SU-DHL-6 (cell line): ENCODE measurements around the gene MX2.
"Not testable (repeated sequence)": the region's sequence is repeated elsewhere in the genome, so short reads cannot be mapped to it uniquely, and the experiment has no call there.

ENCODE experiments used
- CTCF ChIP-seq: fragments of 200-600 bp; sonication (generic); IDR thresholded peaks from one replicate; pipeline ENCODE4 v1.5.1; 2017; ENCODE audit warnings: antibody characterized with exemption, mild to moderate bottlenecking, low read length, moderate library complexity; ENCODE audit not compliant: insufficient read depth, poor library complexity, severe bottlenecking
- EZH2phosphoT487 ChIP-seq: fragments of 200-600 bp; sonication (generic), shearing (Covaris generic); conservative IDR thresholded peaks from 2 replicates; pipeline ENCODE4 v1.6.1; 2018; ENCODE audit warnings: mild to moderate bottlenecking, antibody characterized with exemption, low read length, moderate library complexity, mixed read lengths

DNA sequence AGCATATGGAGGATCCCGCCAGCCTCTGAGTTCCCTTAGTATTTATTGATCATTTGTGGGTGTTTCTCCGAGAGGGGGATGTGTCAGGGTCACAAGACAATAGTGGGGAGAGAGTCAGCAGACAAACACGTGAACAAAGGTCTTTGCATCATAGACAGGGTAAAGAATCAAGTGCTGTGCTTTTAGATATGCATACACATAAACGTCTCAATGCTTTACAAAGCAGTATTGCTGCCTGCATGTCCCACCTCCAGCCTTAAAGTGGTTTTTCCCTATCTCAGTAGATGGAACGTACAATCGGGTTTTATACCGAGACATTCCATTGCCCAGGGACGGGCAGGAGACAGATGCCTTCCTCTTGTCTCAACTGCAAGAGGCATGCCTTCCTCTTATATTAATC is 59.2 kb downstream of the MX2 start:
- TF ChIP-seq CTCF, EZH2phosphoT487: not testable (repeated sequence)
